ENCODE measurements around the gene PAQR5. TPM values are rescaled to one million over a fixed set of nuclear protein-coding genes. Genes with fewer than 3 reads are reported as not detected.
A peak's percentile ranks its signal among the peaks of the same experiment; 100 is the strongest.

Gene PAQR5
- total and polyA plus RNA-seq, 9 of the 15 experiments (the other 6 are each of a cell fraction or from before 2014, with no cell fraction given), result 0.04 to 0.08 TPM; not detected in 7

- TF ChIP-seq E2F4 (CRISPR knock-in tag; IDR thresholded peaks at IDR 0.05; ENCODE audit: low read depth) (peak; percentile 99), NFRKB (IDR thresholded peaks at IDR 0.05; ENCODE audit: low read depth) (peak; percentile 48; the same call in 1 of the 2 replicates), CXXC5 (CRISPR knock-in tag; IDR thresholded peaks at IDR 0.05) (peak; percentile 91), HMGN3 (IDR thresholded peaks at IDR 0.05; ENCODE audit: borderline replicate concordance, extremely low read depth, insufficient read length, low read depth, low read length) (no peak), TEAD1 (CRISPR knock-in tag; IDR thresholded peaks at IDR 0.05) (peak in 1 of 2 experiments; percentile 38; a peak in 2 of 4 replicates), MYBL2 (IDR thresholded peaks at IDR 0.05; ENCODE audit: low read depth) (peak; percentile 98), MYBL2 (CRISPR knock-in tag; IDR thresholded peaks at IDR 0.05; ENCODE audit: borderline replicate concordance) (peak; percentile 90; the same call in 1 of the 2 replicates), MAFG (tag; conservative IDR thresholded peaks at IDR 0.05) (no peak), KDM4B (IDR thresholded peaks at IDR 0.05; ENCODE audit: borderline replicate concordance in 2 of 2, low read depth in 1 of 2) (peak in 1 of 2 experiments; percentile 64; a peak in 1 of 4 replicates), ZNF143 (CRISPR knock-in tag; IDR thresholded peaks at IDR 0.05) (no peak), ZNF395 (CRISPR knock-in tag; IDR thresholded peaks at IDR 0.05) (peak; percentile 74; the same call in 1 of the 2 replicates), SPI1 (IDR thresholded peaks at IDR 0.05; ENCODE audit: borderline replicate concordance, low read depth, low read length) (0 out of 2 replicates have a peak, but pooled peaks have one; percentile 42), RFX5 (IDR thresholded peaks at IDR 0.05; ENCODE audit: low read depth, low read length) (no peak), MXD1 (CRISPR knock-in tag; IDR thresholded peaks at IDR 0.05; ENCODE audit: borderline replicate concordance, poor library complexity, severe bottlenecking) (peak; percentile 87), CHD1 (IDR thresholded peaks at IDR 0.05; ENCODE audit: low read length) (peak; percentile 53), TGIF2 (CRISPR knock-in tag; IDR thresholded peaks at IDR 0.05) (peak; percentile 31; the same call in 1 of the 2 replicates), ETS1 (conservative IDR thresholded peaks at IDR 0.05; ENCODE audit: control insufficient read depth, low read depth, low read length) (peak; percentile 88; the same call in 1 of the 2 replicates), ZNF57 (CRISPR knock-in tag; IDR thresholded peaks at IDR 0.05) (no peak), CTBP1 (IDR thresholded peaks at IDR 0.05; ENCODE audit: borderline replicate concordance) (peak; percentile 63), ATF1 (CRISPR knock-in tag; IDR thresholded peaks at IDR 0.05) (no peak), ATF1 (tag; IDR thresholded peaks at IDR 0.05) (peak; percentile 84), ETV5 (CRISPR knock-in tag; IDR thresholded peaks at IDR 0.05; ENCODE audit: low read depth) (peak; percentile 67), SIX5 (IDR thresholded peaks at IDR 0.05; ENCODE audit: borderline replicate concordance in 1 of 2, insufficient read depth in 1 of 2, low read depth in 1 of 2, low read length in 2 of 2) (peak in 1 of 2 experiments; percentile 27; a peak in 1 of 4 replicates)
These were observed 115.3 kb downstream of the PAQR5 start, which contains the start of gene KIF23 (continued) for GRCh38 chr15:69413822-69414700.
